ENCODE data around the gene CAMK1.

The CAMK1 gene

DNA sequence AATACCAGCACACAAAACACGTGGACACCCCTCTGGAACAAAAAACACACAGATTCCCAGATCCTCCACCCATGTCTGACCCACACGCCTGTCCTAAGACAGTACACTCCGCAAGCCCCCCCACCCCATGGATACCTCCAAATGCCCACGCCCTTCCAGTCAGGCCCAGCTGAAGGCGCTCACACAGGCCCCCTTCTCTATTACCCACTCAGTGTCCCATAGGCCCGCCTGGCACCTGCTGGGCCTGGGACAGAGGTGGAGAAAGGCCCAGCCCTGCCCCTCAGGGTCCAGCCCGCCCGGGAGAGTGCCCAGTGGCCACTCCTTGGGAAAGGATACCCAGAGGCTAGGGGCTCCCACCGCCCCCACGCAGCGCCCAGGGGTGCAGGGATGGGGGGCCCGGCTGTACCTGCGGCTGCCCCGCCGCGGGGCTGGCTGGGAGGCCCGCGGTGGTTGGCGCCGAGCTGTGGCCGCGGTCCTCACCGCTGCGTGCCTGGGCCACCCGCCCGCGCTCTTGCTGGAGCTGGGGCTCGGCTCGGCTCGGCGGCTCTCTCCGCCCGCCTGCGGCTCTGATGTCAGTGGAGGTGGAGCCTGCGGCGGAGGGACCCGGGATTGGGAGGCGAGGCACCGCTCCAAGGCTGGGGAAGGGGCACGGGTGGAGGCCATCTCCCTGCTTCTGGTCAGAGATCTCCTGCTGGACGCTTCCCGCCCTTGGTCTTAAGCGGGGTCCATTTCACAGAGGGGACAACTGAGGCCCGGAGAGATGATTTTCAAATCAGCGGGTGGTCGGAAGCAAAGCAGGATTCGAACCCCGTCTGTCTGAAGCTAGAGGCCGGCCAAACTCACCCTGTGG lies at the start of gene CAMK1:
TSS of gene CAMK1 (minus strand) at position 522 of the 850 bp plus-strand sequence. CDS start 2,198 bp downstream, outside the sequence.
- peak; percentile 89 for DNase-seq

DNA sequence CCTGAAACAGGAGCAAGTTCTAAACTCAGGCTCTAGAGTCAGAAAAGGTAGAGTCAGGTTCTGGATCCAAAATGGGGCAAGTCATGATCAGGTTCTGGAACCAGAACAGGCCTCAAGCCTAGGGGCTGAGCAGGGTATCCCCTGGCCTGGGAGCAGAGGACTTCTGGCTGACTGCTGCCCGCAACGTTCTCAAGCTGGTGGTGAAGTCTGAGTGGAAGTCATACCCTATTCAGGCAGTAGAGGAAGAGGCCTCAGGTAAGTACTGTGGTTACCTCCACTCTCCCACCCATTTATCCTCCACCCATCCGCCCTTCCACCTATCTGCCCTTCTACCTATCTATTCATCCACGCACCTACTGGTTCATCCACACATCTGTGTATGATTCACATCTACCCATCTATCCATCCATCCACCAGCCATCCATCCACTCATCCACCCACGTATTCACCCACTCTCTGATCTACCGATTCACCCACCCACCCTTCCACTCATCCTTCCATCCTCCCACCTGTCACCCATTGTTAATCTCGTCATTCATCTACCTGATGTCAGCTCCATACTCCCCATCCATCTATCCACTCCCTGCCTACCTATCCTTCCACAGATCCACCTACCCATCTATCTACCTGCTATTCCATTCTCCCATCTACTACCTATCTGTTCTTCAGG lies 49.1 kb upstream of the CAMK1 start:
- no peak for DNase-seq

DNA sequence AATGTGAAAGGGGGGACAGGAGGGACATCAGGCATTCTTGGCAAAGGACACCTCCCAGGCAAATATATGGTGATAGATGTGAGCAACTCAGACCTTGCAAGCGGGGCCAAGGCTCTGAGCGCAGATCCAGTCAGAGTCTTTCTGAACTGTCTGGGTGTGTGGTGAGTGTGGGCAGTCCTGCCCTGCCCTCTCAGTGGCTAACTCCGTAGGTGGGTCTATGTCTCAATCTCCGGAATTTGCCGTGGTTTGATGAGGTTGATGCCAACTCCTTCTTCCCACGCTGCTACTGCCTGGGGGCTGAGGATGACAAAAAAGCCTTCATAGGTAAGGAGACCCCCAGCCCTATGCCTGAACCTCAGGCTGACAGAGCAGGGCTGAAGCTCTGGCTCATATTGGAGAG lies 47.7 kb upstream of the CAMK1 start:
- no peak for DNase-seq

DNA sequence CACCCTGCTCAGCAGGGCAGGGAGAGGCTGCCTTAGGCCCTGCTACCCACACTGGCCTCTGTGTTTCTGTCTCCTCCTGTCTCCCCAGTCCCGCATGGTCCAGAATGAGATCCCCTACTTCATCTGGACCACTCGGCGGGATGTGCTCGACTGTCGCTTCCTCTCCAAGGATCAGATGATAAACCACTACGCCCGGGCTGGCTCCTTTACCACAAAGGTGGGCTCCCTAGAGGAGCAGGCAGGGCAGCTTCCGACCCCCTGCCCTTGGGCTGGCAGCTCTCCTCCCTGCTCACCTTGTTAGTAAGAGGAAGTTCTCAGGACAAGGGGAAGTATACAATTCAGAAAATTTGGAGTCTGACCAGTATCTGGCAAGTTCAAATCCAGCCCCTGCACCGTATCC lies 46.2 kb upstream of the CAMK1 start:
- no peak for DNase-seq

DNA sequence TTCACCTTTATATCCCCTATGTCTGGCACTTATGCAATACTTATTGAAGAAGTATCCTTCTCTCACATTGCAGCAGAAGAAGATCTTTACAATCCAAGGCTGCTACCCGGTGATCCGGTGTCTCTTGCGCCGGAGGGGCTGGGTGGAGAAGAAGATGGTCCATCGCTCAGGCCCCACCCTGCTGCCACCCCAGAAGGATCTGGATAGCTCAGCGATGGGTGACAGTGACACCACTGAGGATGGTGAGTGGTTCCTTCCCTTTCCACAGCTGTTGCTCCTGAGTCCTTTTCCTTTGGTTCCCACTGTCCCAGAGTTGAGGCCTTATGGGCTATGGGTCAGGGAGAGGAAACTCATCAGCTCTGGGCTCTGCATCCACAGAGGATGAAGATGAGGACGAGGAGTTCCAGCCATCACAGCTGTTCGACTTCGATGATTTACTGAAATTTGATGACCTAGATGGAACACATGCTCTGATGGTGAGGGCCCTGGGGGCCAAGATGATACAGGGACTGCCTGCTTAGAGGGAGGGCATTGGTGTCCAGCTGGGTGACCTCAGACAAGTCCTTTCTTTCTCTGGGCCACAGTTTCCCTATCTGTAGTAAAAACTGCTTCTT lies 43.2 kb upstream of the CAMK1 start:
- DNase-seq, result no peak

DNA sequence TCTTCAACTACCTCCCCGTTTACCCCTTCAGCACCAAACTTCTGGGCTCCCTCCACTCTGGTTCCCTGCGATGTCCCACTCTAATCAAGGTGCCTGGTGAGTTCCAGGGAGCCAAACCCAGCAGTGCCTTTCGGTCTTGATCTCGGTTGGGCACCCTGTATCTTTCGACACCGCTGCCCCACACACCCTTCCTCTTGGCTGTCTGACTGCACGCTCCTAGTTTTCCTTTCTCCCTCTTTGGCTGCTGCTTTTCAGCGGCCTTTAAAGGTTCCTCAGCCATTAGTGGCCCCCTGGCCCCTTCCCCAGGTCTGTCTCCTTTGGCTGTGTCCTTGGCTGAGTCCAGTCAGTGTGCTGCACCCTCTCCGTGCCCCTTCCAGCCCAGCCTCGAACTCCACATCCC lies 41.1 kb upstream of the CAMK1 start:
- no peak for DNase-seq

DNA sequence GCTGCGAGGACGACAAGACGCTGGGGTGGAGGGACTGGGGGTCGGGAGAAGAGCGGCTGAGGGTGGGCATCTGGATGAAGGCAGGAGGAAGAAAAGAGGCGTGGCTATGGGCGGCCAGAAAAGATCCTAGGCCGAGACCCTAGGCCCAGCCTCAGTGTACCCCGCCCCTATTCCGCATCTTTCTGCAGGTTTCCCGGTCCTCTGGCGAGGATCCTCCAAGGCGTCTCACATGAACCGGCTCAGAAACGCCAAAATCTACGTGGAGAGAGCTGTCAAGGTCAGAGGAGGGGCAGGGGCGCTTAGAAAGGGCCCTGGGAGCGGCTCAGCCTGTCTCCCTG lies 40.7 kb upstream of the CAMK1 start:
- DNase-seq, result no peak

DNA sequence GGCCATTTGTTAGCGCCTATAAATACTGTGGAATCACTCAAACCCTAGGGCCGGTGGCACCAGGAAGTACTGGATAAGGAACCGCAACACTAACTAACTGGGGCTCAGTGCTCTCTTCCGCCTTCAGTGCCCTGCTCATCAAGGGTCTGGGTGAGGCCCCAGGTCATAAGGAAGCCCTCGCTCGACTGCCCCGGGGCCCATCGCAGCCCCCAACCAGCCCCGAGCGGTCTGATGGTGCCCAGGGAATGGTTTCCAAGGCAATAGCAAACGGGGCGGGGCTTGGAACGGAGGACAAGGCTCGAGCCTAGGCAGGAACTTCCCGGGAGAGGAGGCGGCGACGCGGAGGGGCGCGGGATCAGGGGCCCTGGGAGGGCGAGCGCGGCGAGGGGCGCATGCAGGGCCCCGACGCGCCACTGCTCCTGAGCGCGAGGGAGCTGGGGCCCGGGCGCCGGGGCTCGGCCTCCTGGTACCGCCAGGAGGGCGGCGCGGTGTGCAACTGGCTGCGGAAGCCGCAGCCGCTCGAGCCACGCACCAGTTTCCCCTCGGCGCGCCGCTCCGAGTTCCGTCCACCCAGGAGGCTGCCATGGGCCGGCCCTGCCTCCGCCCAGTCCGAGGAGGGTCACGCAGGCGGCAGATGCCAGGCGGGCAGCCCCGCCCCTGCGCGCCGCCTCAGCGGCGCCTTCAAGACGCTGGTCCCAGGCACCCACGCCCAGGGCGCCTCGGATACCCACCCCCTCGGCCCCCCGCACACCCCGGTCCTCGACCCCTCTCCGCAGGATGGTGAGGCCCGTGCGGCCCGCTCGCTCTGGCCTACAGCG lies 40.1 kb upstream of the CAMK1 start, which contains the start of gene TTLL3:
TSS of gene TTLL3 (plus strand) at position 648 of the 818 bp plus-strand sequence. CDS start 400 bp downstream, outside the sequence.
- DNase-seq, result peak; percentile 84

DNA sequence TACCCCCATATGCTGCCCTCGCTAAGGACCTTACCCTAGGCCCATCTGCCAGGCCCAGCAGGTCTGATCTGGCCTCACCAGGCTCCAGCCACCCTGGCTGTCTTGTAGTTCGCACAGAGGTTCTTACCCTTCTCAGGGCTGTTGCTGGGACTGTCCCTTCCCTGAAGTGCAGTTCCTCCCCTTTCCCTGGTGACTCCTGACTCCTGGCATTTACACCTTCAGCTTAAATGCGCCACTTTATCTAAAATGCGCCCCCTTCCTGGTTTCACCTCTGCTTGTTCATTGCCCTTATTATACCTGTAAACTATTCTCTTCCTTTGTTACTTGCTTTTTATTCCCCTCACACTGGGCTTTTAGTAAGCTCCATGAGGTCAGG lies 39.5 kb upstream of the CAMK1 start:
- no peak for DNase-seq

DNA sequence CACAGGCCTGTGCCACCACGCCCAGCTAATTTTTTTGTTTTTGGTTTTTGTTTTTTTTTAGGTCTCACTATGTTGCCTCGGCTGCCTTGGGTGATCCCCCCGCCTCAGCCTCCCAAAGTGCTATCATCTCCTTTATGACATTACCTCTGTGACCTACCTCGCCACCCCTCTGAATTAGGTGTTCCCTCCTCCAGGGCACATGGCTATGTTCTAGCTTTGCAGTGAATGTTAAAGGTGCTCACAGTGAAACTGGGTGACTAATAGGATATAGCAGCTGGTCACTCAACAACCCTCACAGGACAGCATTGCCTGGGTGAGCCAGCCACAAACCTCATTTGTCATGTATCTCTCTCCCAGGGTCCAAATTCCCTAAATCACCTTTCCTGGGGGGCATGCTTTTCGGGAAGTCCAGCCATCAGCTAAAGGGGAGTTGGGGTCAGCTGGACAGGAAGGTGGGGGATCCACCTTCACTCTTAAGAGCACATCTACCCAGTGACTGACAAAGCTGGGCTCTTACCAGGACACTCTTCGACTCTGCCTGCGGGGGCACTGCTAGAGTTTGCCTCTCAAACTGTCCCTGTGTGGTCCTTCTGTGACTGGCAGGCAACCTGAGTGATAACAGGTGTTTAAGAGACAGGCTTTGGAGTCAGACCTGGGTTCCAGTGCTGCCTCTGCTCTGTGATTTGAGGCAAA lies 38.7 kb upstream of the CAMK1 start:
- DNase-seq, result no peak

DNA sequence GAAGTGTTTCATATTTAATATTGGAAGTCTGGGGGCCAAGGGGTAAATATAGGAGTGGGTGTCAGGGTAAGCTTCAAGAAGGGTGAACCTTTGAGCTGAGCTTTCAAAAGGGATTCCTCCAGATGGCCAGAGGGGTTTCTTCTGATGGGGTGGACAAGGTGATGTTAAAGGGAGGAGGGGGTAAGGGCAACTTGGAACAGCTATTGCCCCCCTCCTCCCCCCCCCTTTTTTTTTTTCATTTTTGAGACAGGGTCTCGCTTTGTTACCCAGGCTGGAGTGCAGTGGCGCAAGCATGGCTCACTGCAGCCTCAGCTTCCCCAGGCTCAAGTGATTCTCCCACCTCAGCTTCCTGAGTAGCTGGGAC lies 38.2 kb upstream of the CAMK1 start:
- no peak for DNase-seq

DNA sequence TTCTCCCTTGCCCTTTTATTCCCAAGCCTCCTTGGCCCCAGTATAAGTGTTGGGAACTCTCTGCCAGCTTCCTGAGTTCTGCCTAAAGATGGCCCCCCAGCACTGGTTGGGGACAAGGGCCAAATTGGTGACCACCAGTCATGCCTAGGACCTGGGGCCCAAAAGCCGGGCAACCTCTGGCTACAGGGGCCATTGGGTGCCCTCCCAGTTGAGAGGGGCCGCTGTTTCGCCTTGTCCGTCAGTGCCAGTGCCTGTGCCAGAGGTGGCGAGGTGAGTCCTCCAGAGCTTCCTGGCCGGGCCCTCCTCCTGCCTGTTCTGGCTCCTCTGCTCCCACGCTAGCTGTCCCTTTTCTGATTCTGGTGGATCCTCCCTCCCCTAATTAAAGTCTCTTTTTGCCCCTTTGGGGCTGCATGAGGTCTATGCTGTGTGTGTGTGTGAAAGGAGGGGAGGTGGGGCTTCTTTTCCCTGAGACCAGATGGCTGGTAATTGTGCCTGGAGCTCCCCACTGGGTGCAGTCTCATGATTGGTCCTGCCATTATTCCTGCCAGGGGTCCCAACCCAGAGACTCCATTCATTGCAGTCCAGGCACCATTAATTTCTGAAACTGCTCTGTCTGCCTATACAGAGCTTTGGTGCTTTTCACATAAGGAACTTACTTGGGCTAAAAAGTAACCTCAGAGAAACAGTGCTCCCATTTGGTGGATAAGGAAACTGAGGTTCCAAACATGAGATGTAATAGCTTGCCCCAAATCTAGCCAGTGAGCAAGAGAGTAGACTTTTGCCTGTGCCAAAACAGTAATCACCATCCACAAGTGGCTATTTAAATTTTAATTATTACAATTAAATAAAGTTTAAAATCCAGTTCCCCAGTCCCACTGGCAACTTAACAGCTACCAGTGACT lies 37.2 kb upstream of the CAMK1 start:
- no peak for DNase-seq

DNA sequence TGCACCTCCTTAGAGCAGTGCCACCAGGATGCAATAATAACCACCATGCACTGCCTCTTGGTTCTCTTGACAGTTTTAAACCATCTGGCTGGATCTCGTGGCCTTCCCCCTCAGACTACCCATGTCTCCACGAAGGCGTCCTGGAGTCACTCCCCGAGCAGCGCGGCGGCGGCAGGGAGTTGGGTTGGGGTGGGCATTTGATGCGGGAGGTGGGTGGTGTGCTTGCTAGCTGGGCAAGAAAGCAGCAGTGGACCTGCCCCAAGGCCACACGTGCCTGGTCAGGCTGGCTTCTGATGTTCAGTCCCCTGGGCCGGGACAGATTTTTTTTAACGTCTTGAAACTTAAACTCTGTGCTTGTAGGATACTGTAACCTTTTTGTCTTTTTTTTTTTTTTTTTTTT lies 36.4 kb upstream of the CAMK1 start:
- no peak for DNase-seq

DNA sequence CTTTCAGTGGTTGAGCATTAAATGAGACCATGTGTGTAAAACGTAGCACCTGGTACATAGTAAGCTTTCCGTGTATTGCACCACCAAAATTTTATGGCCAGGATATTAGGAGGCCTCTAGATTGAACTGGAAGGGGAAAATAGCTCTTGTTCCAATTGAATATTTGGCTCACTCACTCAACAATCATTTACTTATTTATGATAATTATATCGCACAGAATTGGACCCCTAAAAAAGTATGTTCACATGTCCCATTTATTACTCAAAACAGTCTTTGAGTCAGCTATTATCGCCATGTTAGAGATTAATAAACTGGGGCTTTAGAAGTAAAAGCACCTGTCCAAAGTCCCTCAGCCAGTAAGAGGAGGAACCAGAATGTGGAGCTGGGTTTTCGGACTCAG lies 35.2 kb upstream of the CAMK1 start:
- DNase-seq, result no peak

DNA sequence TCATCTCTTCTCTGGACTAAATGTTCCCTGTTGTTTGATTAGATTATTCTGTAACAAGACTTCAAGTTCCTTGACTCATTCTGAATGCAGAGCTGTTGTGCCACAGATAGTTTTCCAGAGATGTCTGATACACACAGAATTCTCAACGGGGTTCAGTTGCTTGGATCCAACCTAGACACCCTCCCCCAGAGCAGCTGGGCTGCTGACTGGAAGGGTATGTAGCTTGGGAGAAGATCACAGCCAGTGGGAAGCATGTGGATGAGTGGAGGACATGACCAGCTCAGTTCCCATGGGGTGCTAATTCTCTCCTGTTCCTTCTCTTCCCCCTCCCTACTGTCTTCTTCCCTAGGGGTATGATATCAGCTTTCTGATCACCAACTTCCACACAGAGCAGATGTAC lies 33.7 kb upstream of the CAMK1 start:
- DNase-seq, result no peak

DNA sequence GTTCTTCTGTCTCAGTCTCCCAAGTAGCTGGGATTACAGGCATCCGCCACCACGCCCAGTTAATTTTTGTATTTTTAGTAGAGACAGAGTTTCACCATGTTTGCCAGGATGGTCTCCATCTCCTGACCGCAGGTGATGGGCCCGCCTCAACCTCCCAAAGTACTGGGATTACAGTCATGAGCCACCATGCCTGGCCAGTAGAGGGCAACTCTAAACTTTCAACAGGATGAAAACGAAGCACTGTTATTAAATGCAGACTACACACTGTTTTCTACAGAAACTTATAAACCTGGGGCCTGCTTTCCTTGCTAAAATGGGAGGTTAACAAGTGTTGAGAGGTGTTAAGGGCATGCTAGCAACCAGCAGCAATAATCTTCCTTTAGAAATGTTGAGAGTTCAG lies 30.8 kb upstream of the CAMK1 start:
- DNase-seq, result no peak

DNA sequence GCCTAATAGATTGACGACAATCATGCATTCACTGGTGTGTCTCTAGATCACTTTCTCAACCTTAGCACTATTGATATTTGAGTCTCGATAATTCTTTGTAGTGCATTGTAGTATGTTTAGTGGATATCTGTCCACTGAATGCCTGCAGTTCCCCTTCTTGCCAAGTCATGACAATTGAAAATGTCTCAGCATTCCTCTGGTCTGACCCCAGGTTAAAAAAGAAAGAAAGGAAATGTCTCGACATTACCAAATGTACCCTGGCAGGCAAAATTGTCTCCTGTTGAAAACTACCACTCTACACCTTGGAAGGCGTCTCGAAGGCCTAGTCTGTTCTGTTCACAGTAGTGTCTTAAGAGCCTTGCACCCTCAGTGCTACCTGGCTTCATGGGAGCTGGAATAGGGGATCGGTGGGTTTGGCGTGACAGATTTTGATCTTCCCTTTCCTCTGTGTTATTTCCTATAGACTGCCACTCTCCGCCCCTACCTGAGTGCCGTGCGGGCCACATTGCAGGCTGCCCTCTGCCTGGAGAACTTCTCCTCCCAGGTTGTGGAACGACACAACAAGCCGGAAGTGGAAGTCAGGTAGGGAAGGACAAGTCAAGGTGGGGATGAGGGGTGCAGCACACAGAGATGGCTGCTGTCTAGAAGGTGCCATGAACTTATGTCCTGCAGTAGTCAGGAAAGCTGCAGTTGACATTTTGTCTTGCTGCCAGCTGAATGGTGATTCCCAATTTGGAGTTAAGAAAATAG lies 27.6 kb upstream of the CAMK1 start:
- no peak for DNase-seq

DNA sequence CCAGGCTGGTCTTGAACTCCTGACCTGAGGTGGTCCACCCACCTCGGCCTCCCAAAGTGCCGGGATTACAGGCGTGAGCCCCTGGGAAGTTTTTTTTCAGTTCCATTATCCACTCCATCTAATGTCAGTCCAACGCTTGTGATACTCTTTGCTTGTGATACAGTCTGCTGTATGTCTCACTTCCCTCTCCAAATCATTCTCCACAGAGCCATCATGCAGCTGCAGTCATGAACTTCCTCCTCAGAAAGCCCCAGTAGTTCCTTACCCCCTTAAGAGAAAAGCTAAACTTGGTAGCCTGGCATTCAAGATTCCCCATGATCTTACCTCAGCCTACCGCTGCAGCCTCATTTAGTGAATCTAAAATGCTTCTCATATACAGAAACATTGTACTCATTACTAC lies 25.5 kb upstream of the CAMK1 start:
- DNase-seq, result no peak

DNA sequence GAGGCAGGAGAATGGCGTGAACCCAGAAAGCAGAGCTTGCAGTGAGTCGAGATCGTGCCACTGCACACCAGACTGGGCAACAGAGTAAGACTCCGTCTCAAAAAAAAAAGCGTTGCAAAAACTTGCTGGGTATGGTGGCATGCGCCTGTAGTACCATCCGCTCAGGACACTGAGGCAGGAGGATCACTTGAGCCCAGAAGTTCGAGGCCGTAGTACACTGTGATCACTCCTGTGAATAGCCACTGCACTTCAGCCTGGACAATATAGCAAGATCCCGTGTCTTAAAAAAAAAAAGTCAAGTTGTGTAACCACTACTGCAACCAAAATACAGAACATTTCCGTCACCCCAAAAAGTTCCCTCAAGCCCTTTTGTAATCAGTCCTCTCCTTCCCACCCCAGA lies 24.7 kb upstream of the CAMK1 start:
- no peak for DNase-seq

DNA sequence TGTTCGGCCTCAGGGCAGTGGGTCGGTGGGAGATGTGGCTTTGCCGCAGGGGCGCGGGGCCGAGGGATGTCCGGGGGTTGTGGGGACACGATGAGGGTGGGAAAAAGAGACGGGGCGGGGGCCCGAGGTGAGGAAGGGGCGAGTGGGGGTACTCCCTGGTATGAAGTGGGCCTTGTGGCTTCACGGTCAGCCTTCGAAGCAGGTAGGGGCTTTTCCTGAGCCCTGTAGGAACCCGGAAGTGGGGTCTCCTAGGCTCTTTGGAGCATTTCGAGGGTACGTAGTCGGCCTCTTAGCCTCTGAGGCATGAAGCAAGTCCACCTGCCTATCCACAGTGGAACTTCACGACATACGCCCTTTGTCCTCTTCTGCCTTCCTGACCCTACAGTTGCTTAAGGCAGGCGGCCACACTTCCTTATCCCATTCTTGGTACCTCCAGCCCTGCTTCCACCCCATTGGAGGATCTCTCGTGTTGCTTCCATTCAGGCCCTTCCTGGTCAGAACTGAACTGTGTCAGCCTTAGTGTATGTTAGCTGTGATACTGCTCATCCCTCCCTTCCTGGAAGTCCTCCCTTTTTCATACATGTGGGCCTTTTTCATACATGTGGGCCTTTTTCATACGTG lies 23.5 kb upstream of the CAMK1 start:
- DNase-seq, result no peak

Data from right forelimb (tissue), 1 donor.